HepG2 (cell line): ENCODE results near the gene MAPK8IP3. TPM values are rescaled to one million over a fixed set of nuclear protein-coding genes. Genes with fewer than 3 reads are reported as not detected.

Experiments used
- ATAD3A ChIP-seq: sonication (generic); formaldehyde crosslinking; IDR thresholded peaks from 2 replicates; pipeline ENCODE4 v1.4.0; 2020; ENCODE audit warnings: missing genetic modification reagents
- BORCS8-MEF2B ChIP-seq: sonication (generic); formaldehyde crosslinking; IDR thresholded peaks from 2 replicates; pipeline ENCODE4 v1.8.0; 2022; ENCODE audit warnings: mild to moderate bottlenecking, missing genetic modification reagents
- CCDC6 ChIP-seq: sonication (generic); formaldehyde crosslinking; IDR thresholded peaks from 2 replicates; pipeline ENCODE4 v1.8.1; 2022; ENCODE audit warnings: mild to moderate bottlenecking, missing genetic modification reagents, moderate library complexity
- FOXA1 ChIP-seq, 2 experiments: fragments of 450-650 bp in 1 of 2; sonication (generic) in 1 of 2; formaldehyde crosslinking in 1 of 2; IDR thresholded peaks; 2 replicates each; pipeline versions ENCODE4 v1.4.0 to v1.6.1; 2016 to 2020; ENCODE audit warnings: missing genetic modification reagents in 1 of 2
- NFKBIZ ChIP-seq: IDR thresholded peaks from 2 replicates; pipeline ENCODE4 v1.6.1; 2018; ENCODE audit warnings: missing genetic modification reagents, missing compliant biosample characterization
- NR1H2 ChIP-seq: sonication (generic); formaldehyde crosslinking; IDR thresholded peaks from 2 replicates; pipeline ENCODE4 v1.8.1; 2022; ENCODE audit warnings: low read depth, missing genetic modification reagents, borderline replicate concordance
- NR2F6 ChIP-seq, 2 experiments: IDR thresholded peaks; 2 replicates each; pipeline ENCODE4 v1.6.1; 2016; ENCODE audit warnings: antibody characterized with exemption in 1 of 2, mild to moderate bottlenecking in 1 of 2
- RNF2 ChIP-seq: fragments of 450-650 bp; conservative IDR thresholded peaks from 2 replicates; pipeline ENCODE4 v1.6.1; 2016; ENCODE audit warnings: low read depth
- SALL1 ChIP-seq: sonication (generic); formaldehyde crosslinking; IDR thresholded peaks from 2 replicates; pipeline ENCODE4 v1.8.0; 2022; ENCODE audit warnings: mild to moderate bottlenecking, missing genetic modification reagents
- THAP11 ChIP-seq: IDR thresholded peaks from 2 replicates; pipeline ENCODE4 v1.6.1; 2016; ENCODE audit warnings: missing biosample characterization, missing genetic modification reagents
- YEATS4 ChIP-seq: sonication (generic); formaldehyde crosslinking; IDR thresholded peaks from 2 replicates; pipeline ENCODE4 v1.4.0; 2020; ENCODE audit warnings: missing genetic modification reagents, borderline replicate concordance
- ZNF138 ChIP-seq: sonication (generic); formaldehyde crosslinking; IDR thresholded peaks from 2 replicates; pipeline ENCODE4 v1.5.0; 2020; ENCODE audit warnings: mild to moderate bottlenecking, low read depth, missing genetic modification reagents
- ZNF615 ChIP-seq: sonication (generic); formaldehyde crosslinking; IDR thresholded peaks from 2 replicates; pipeline ENCODE4 v1.5.0; 2020; ENCODE audit warnings: mild to moderate bottlenecking, missing genetic modification reagents, borderline replicate concordance
- ZNF652 ChIP-seq: IDR thresholded peaks from 2 replicates; pipeline ENCODE4 v1.6.1; 2016; ENCODE audit warnings: low read depth, borderline replicate concordance
- polyA plus RNA-seq, 8 experiments: library from polyadenylated mRNA; depleted of rRNA in 3 of 8; stranded (reverse) in 7 of 8; unstranded in 1 of 8; fragments of >200 nt; fragmentation: Illumina TruSeq in 4 of 8; extraction: Trizol in 4 of 8; gene quantifications; 2 replicates each; pipeline versions ENCODE4 v1.2.1 to v1.2.3, GENCODE V29; 2011 to 2016; ENCODE audit warnings: low read depth in 4 of 8, missing spikeins in 1 of 8, mixed read lengths in 1 of 8; ENCODE audit not compliant: insufficient read depth in 1 of 8
- total RNA-seq, 5 experiments: library from RNA; depleted of rRNA; stranded (reverse); fragments of >200 nt; fragmentation: Illumina TruSeq; extraction: Trizol; gene quantifications; 2 replicates each; pipeline ENCODE4 v1.2.3, GENCODE V29; 2016; ENCODE audit warnings: low read depth in 1 of 5
- TF ChIP-seq, protein P1 (sequence below): sonication (generic); formaldehyde crosslinking; IDR thresholded peaks from 2 replicates; pipeline ENCODE4 v1.5.0; 2020; ENCODE audit warnings: mild to moderate bottlenecking, missing genetic modification reagents, borderline replicate concordance
- TF ChIP-seq, protein P2 (sequence below): conservative IDR thresholded peaks from 2 replicates; pipeline ENCODE4 v1.6.1; 2018; ENCODE audit warnings: missing genetic modification reagents
- TF ChIP-seq, protein P3 (sequence below): sonication (generic); formaldehyde crosslinking; conservative IDR thresholded peaks from 2 replicates; pipeline ENCODE4 v1.4.0; 2020; ENCODE audit warnings: missing genetic modification reagents
- TF ChIP-seq, protein P4 (sequence below): sonication (generic); formaldehyde crosslinking; IDR thresholded peaks from 2 replicates; pipeline ENCODE4 v1.5.0; 2020; ENCODE audit warnings: missing genetic modification reagents

MAPK8IP3 gene
- total and polyA plus RNA-seq, 2 of the 13 experiments (the other 11 are each of a cell fraction or from before 2014, with no cell fraction given), result 25.1 to 41.7 TPM

DNA sequence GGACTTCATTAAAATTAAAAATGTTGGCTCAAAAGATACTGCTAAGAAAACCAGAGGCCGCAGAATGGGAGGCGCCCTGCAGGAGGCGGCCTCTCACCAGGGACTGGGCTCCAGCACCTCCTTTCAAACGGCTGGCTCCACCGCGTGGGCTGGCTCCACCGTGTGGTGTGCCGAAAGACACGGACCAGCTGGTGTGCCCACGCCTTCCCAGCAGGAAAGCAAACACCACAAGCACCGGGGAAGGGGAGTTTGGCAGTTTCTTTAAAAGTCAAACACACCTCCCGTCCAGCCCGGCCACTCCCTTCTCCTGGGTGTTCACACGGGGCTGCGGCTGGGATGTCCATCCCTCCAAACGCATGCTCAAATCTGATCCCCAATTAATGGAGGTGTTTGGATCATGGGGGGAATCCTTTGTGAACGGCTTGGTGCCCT, 106.8 kb downstream of the MAPK8IP3 start (continued):
- TF ChIP-seq, protein P1, sequence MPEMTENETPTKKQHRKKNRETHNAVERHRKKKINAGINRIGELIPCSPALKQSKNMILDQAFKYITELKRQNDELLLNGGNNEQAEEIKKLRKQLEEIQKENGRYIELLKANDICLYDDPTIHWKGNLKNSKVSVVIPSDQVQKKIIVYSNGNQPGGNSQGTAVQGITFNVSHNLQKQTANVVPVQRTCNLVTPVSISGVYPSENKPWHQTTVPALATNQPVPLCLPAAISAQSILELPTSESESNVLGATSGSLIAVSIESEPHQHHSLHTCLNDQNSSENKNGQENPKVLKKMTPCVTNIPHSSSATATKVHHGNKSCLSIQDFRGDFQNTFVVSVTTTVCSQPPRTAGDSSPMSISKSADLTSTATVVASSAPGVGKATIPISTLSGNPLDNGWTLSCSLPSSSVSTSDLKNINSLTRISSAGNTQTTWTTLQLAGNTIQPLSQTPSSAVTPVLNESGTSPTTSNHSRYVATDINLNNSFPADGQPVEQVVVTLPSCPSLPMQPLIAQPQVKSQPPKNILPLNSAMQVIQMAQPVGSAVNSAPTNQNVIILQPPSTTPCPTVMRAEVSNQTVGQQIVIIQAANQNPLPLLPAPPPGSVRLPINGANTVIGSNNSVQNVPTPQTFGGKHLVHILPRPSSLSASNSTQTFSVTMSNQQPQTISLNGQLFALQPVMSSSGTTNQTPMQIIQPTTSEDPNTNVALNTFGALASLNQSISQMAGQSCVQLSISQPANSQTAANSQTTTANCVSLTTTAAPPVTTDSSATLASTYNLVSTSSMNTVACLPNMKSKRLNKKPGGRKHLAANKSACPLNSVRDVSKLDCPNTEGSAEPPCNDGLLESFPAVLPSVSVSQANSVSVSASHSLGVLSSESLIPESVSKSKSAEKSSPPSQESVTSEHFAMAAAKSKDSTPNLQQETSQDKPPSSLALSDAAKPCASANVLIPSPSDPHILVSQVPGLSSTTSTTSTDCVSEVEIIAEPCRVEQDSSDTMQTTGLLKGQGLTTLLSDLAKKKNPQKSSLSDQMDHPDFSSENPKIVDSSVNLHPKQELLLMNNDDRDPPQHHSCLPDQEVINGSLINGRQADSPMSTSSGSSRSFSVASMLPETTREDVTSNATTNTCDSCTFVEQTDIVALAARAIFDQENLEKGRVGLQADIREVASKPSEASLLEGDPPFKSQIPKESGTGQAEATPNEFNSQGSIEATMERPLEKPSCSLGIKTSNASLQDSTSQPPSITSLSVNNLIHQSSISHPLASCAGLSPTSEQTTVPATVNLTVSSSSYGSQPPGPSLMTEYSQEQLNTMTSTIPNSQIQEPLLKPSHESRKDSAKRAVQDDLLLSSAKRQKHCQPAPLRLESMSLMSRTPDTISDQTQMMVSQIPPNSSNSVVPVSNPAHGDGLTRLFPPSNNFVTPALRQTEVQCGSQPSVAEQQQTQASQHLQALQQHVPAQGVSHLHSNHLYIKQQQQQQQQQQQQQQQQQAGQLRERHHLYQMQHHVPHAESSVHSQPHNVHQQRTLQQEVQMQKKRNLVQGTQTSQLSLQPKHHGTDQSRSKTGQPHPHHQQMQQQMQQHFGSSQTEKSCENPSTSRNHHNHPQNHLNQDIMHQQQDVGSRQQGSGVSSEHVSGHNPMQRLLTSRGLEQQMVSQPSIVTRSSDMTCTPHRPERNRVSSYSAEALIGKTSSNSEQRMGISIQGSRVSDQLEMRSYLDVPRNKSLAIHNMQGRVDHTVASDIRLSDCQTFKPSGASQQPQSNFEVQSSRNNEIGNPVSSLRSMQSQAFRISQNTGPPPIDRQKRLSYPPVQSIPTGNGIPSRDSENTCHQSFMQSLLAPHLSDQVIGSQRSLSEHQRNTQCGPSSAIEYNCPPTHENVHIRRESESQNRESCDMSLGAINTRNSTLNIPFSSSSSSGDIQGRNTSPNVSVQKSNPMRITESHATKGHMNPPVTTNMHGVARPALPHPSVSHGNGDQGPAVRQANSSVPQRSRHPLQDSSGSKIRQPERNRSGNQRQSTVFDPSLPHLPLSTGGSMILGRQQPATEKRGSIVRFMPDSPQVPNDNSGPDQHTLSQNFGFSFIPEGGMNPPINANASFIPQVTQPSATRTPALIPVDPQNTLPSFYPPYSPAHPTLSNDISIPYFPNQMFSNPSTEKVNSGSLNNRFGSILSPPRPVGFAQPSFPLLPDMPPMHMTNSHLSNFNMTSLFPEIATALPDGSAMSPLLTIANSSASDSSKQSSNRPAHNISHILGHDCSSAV (CRISPR knock-in tag), result no peak
- no peak for TF ChIP-seq BORCS8-MEF2B (CRISPR knock-in tag)
- no peak for TF ChIP-seq RNF2
- TF ChIP-seq YEATS4 (CRISPR knock-in tag), result 0 out of 2 replicates have a peak, but pooled peaks have one; percentile 18
- no peak for TF ChIP-seq NR2F6 (IDR thresholded peaks at IDR 0.05)
- peak; percentile 34; the same call in 1 of the 2 replicates for TF ChIP-seq NR2F6 (CRISPR knock-in tag; IDR thresholded peaks at IDR 0.05)
- TF ChIP-seq, protein P2, sequence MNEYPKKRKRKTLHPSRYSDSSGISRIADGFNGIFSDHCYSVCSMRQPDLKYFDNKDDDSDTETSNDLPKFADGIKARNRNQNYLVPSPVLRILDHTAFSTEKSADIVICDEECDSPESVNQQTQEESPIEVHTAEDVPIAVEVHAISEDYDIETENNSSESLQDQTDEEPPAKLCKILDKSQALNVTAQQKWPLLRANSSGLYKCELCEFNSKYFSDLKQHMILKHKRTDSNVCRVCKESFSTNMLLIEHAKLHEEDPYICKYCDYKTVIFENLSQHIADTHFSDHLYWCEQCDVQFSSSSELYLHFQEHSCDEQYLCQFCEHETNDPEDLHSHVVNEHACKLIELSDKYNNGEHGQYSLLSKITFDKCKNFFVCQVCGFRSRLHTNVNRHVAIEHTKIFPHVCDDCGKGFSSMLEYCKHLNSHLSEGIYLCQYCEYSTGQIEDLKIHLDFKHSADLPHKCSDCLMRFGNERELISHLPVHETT (CRISPR knock-in tag), result no peak
- TF ChIP-seq ATAD3A (CRISPR knock-in tag), result no peak
- peak; percentile 64; the same call in 1 of the 2 replicates for TF ChIP-seq SALL1
- no peak for TF ChIP-seq FOXA1 (IDR thresholded peaks at IDR 0.05)
- 0 out of 2 replicates have a peak, but pooled peaks have one; percentile 22 for TF ChIP-seq FOXA1 (CRISPR knock-in tag; IDR thresholded peaks at IDR 0.05)
- no peak for TF ChIP-seq NR1H2 (CRISPR knock-in tag)
- no peak for TF ChIP-seq ZNF615
- TF ChIP-seq, protein P3, sequence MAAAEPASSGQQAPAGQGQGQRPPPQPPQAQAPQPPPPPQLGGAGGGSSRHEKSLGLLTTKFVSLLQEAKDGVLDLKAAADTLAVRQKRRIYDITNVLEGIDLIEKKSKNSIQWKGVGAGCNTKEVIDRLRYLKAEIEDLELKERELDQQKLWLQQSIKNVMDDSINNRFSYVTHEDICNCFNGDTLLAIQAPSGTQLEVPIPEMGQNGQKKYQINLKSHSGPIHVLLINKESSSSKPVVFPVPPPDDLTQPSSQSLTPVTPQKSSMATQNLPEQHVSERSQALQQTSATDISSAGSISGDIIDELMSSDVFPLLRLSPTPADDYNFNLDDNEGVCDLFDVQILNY, result no peak
- TF ChIP-seq, protein P4, sequence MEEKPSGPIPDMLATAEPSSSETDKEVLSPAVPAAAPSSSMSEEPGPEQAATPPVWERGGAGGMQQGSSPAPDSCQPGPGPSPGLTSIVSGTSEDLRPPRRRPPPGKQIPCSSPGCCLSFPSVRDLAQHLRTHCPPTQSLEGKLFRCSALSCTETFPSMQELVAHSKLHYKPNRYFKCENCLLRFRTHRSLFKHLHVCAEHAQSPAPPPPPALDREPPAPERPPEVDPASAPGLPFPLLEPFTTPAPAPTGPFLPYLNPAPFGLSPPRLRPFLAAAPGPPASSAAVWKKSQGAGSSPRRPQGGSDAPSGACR (CRISPR knock-in tag), result no peak
- no peak for TF ChIP-seq NFKBIZ (CRISPR knock-in tag)
- no peak for TF ChIP-seq ZNF138 (CRISPR knock-in tag)
- TF ChIP-seq ZNF652 (CRISPR knock-in tag), result no peak
- TF ChIP-seq CCDC6 (CRISPR knock-in tag), result no peak
- TF ChIP-seq THAP11 (CRISPR knock-in tag), result peak; percentile 20; the same call in 1 of the 2 replicates
